K562 (cell line): ENCODE data around the gene NACC1. TPM values are rescaled to one million over a fixed set of nuclear protein-coding genes. Genes with fewer than 3 reads are reported as not detected.

Experiments
- ATF2 ChIP-seq: sonication (generic); formaldehyde crosslinking; IDR thresholded peaks from 2 replicates; pipeline ENCODE4 v1.8.1; 2022; ENCODE audit warnings: missing genetic modification reagents
- KDM1A ChIP-seq, 2 experiments: fragments of 450-650 bp; IDR thresholded peaks; 2 replicates each; pipeline ENCODE4 v1.6.1; 2016; ENCODE audit warnings: mild to moderate bottlenecking in 2 of 2
- MBD2 ChIP-seq: sonication (generic); IDR thresholded peaks from 2 replicates; pipeline ENCODE4 v1.6.1; 2016; ENCODE audit warnings: low read depth, borderline replicate concordance
- PHF8 ChIP-seq: fragments of 200-600 bp; sonication (generic); IDR thresholded peaks from 2 replicates; pipeline ENCODE4 v1.6.1; 2012; ENCODE audit warnings: mixed run types, mild to moderate bottlenecking, inconsistent platforms, low read length, moderate library complexity, borderline replicate concordance
- RBM17 ChIP-seq: fragments of 200-400 bp; formaldehyde crosslinking; IDR thresholded peaks from 2 replicates; pipeline ENCODE4 v1.6.1; 2017; ENCODE audit warnings: low read depth, mild to moderate bottlenecking, low read length, borderline replicate concordance
- TCF7 ChIP-seq: sonication (generic); IDR thresholded peaks from 2 replicates; pipeline ENCODE4 v1.6.1; 2016; ENCODE audit warnings: antibody characterized with exemption, borderline replicate concordance
- ZBTB17 ChIP-seq: fragments of 450-650 bp; formaldehyde crosslinking; IDR thresholded peaks from 2 replicates; pipeline ENCODE4 v1.4.0; 2020; ENCODE audit warnings: mild to moderate bottlenecking
- ZNF695 ChIP-seq: fragments of 450-650 bp; formaldehyde crosslinking; IDR thresholded peaks from 2 replicates; pipeline ENCODE4 v1.4.0; 2020; ENCODE audit warnings: mild to moderate bottlenecking, moderate library complexity
- ZNF717 ChIP-seq: fragments of 250-450 bp; sonication (Bioruptor Pico); IDR thresholded peaks from 2 replicates; pipeline ENCODE4 v1.5.0; 2021
- polyA plus RNA-seq, 8 experiments: library from polyadenylated mRNA; depleted of rRNA in 4 of 8; stranded (reverse) in 5 of 8; unstranded in 3 of 8; fragments of >200 nt; fragmentation: Nextera tagmentation in 2 of 8; fragmentation: Illumina TruSeq in 1 of 8; extraction: Ambion mirVana in 2 of 8; extraction: Trizol in 1 of 8; gene quantifications; 2 replicates each; pipeline versions ENCODE4 v1.2.1 to v1.2.3, GENCODE V29; 2011 to 2014; ENCODE audit warnings: inconsistent platforms in 1 of 8, missing spikeins in 1 of 8
- total RNA-seq, 7 experiments: library from RNA; depleted of rRNA in 6 of 7; stranded (reverse); fragments of >200 nt in 6 of 7; fragmentation: Illumina TruSeq in 2 of 7; extraction: Trizol in 2 of 7; gene quantifications; 2 replicates each; pipeline versions ENCODE4 v1.2.1 to v1.2.3, GENCODE V29; 2011 to 2021; ENCODE audit warnings: low replicate concordance in 1 of 7
- TF ChIP-seq, protein P1 (sequence below): IDR thresholded peaks from 2 replicates; pipeline ENCODE4 v1.6.1; 2012; ENCODE audit warnings: low read depth, low read length, improper control_type of control experiment, borderline replicate concordance
- TF ChIP-seq, protein P2 (sequence below): sonication (generic); formaldehyde crosslinking; IDR thresholded peaks from 2 replicates; pipeline ENCODE4 v1.4.0; 2020; ENCODE audit warnings: mild to moderate bottlenecking, missing genetic modification reagents
- TF ChIP-seq, protein P3 (sequence below), 2 experiments: fragments of 450-650 bp; formaldehyde crosslinking in 1 of 2; IDR thresholded peaks; 2 replicates each; pipeline versions ENCODE4 v1.4.0 to v1.6.1; 2014 to 2020; ENCODE audit warnings: mild to moderate bottlenecking in 2 of 2, borderline replicate concordance in 1 of 2, low read depth in 1 of 2
- TF ChIP-seq, protein P4 (sequence below): fragments of 450-650 bp; formaldehyde crosslinking; IDR thresholded peaks from 2 replicates; pipeline ENCODE4 v1.4.0; 2020; ENCODE audit warnings: mild to moderate bottlenecking, moderate library complexity

The NACC1 gene
- total and polyA plus RNA-seq, 9 of the 15 experiments (the other 6 are each of a cell fraction or from before 2014, with no cell fraction given), result 0.04 to 96.6 (median 25.8) TPM

- TF ChIP-seq RBM17 (no peak), TCF7 (no peak), ZNF695 (no peak), ATF2 (no peak), ZNF717 (no peak), KDM1A (IDR thresholded peaks at IDR 0.05) (peak; percentile 91 to 97), ZBTB17 (no peak), MBD2 (peak; percentile 97), PHF8 (no peak)
- TF ChIP-seq, protein P1, sequence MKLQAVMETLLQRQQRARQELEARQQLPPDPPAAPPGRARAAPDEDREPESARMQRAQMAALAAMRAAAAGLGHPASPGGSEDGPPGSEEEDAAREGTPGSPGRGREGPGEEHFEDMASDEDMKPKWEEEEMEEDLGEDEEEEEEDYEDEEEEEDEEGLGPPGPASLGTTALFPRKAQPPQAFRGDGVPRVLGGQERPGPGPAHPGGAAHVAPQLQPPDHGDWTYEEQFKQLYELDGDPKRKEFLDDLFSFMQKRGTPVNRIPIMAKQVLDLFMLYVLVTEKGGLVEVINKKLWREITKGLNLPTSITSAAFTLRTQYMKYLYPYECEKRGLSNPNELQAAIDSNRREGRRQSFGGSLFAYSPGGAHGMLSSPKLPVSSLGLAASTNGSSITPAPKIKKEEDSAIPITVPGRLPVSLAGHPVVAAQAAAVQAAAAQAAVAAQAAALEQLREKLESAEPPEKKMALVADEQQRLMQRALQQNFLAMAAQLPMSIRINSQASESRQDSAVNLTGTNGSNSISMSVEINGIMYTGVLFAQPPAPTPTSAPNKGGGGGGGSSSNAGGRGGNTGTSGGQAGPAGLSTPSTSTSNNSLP, result no peak
- TF ChIP-seq, protein P2, sequence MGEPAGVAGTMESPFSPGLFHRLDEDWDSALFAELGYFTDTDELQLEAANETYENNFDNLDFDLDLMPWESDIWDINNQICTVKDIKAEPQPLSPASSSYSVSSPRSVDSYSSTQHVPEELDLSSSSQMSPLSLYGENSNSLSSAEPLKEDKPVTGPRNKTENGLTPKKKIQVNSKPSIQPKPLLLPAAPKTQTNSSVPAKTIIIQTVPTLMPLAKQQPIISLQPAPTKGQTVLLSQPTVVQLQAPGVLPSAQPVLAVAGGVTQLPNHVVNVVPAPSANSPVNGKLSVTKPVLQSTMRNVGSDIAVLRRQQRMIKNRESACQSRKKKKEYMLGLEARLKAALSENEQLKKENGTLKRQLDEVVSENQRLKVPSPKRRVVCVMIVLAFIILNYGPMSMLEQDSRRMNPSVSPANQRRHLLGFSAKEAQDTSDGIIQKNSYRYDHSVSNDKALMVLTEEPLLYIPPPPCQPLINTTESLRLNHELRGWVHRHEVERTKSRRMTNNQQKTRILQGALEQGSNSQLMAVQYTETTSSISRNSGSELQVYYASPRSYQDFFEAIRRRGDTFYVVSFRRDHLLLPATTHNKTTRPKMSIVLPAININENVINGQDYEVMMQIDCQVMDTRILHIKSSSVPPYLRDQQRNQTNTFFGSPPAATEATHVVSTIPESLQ, result no peak
- TF ChIP-seq, protein P3, sequence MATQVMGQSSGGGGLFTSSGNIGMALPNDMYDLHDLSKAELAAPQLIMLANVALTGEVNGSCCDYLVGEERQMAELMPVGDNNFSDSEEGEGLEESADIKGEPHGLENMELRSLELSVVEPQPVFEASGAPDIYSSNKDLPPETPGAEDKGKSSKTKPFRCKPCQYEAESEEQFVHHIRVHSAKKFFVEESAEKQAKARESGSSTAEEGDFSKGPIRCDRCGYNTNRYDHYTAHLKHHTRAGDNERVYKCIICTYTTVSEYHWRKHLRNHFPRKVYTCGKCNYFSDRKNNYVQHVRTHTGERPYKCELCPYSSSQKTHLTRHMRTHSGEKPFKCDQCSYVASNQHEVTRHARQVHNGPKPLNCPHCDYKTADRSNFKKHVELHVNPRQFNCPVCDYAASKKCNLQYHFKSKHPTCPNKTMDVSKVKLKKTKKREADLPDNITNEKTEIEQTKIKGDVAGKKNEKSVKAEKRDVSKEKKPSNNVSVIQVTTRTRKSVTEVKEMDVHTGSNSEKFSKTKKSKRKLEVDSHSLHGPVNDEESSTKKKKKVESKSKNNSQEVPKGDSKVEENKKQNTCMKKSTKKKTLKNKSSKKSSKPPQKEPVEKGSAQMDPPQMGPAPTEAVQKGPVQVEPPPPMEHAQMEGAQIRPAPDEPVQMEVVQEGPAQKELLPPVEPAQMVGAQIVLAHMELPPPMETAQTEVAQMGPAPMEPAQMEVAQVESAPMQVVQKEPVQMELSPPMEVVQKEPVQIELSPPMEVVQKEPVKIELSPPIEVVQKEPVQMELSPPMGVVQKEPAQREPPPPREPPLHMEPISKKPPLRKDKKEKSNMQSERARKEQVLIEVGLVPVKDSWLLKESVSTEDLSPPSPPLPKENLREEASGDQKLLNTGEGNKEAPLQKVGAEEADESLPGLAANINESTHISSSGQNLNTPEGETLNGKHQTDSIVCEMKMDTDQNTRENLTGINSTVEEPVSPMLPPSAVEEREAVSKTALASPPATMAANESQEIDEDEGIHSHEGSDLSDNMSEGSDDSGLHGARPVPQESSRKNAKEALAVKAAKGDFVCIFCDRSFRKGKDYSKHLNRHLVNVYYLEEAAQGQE (IDR thresholded peaks at IDR 0.05; ENCODE audit: borderline replicate concordance), result no peak
- TF ChIP-seq, protein P3 (CRISPR knock-in tag; IDR thresholded peaks at IDR 0.05; ENCODE audit: low read depth), result no peak
- TF ChIP-seq, protein P4, sequence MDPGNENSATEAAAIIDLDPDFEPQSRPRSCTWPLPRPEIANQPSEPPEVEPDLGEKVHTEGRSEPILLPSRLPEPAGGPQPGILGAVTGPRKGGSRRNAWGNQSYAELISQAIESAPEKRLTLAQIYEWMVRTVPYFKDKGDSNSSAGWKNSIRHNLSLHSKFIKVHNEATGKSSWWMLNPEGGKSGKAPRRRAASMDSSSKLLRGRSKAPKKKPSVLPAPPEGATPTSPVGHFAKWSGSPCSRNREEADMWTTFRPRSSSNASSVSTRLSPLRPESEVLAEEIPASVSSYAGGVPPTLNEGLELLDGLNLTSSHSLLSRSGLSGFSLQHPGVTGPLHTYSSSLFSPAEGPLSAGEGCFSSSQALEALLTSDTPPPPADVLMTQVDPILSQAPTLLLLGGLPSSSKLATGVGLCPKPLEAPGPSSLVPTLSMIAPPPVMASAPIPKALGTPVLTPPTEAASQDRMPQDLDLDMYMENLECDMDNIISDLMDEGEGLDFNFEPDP (CRISPR knock-in tag), result no peak
Observed at GRCh38 chr19:13100031-13100588, 18.0 kb upstream of the NACC1 start (continued).
